GM12878 (cell line): ENCODE measurements around the gene LVRN. TPM values are rescaled to one million over a fixed set of nuclear protein-coding genes. Genes with fewer than 3 reads are reported as not detected.

Experiments
- ATAC-seq: fragments of 200-7000 bp; cut with Tn5 transposase; 3 replicates; pipeline ENCODE4 v1.9.1; 2020; ENCODE audit warnings: mild to moderate bottlenecking, moderate library complexity
- BruUV-seq: library from RNA; stranded (reverse); fragments of 400-500 nt; replicated peaks from 2 replicates; lab custom pipeline; 2021; lab: Mats Ljungman, UMichigan
- CTCF ChIA-PET: fragments of 300-600 bp; sonication (Branson Sonifier 250); formaldehyde crosslinking; extraction: SDS; loops from one replicate; lab custom pipeline; 2021; ENCODE audit warnings: inconsistent platforms; lab: Yijun Ruan, JAX
- POLR2A ChIA-PET: fragments of 350-600 bp; formaldehyde crosslinking; extraction: SDS; loops from one replicate; lab custom pipeline; 2021; ENCODE audit warnings: inconsistent platforms; lab: Charles Lee
- RAD21 ChIA-PET: fragments of 300-600 bp; sonication (Branson Sonifier 250); formaldehyde crosslinking; loops from one replicate; lab custom pipeline; 2023; ENCODE audit warnings: antibody characterized with exemption; ENCODE audit not compliant: unreplicated experiment; lab: Charles Lee
- SMC1A ChIA-PET: fragments of 300-600 bp; sonication (Branson Sonifier 250); formaldehyde crosslinking; loops from one replicate; lab custom pipeline; 2023; ENCODE audit not compliant: unreplicated experiment, uncharacterized antibody; lab: Charles Lee
- DNase-seq: peaks from one replicate; pipeline ENCODE4 v3.0.0-alpha.2; 2011; ENCODE audit warnings: low read depth, low spot score
- FAIRE-seq: peaks from 3 replicates; lab custom pipeline; 2011; peaks lifted over from hg19 to GRCh38; lab: Jason Lieb, UNC
- H2AFZ ChIP-seq: 2 replicates; pipeline ENCODE4 v1.6.0; 2011; ENCODE audit warnings: low read depth, low read length, control low read depth; ENCODE audit not compliant: control insufficient read depth
- H3K27ac ChIP-seq: 2 replicates; pipeline ENCODE4 v1.5.1; 2011; ENCODE audit warnings: control low read depth; ENCODE audit not compliant: control insufficient read depth, insufficient read depth
- H3K27me3 ChIP-seq, 2 experiments: replicated peaks in 1 of 2; 2 replicates each; pipeline versions ENCODE4 v1.6.0 to v1.6.1; 2011; ENCODE audit warnings: low read length in 1 of 2; ENCODE audit not compliant: control insufficient read depth in 2 of 2, insufficient read depth in 2 of 2
- H3K36me3 ChIP-seq, 2 experiments: 2 replicates each; pipeline ENCODE4 v1.5.1; 2011; ENCODE audit warnings: low read length in 1 of 2; ENCODE audit not compliant: control insufficient read depth in 2 of 2, insufficient read depth in 2 of 2
- H3K4me1 ChIP-seq: 2 replicates; pipeline ENCODE4 v1.6.1; 2011; ENCODE audit warnings: mild to moderate bottlenecking, low read length, moderate library complexity, mixed read lengths; ENCODE audit not compliant: control insufficient read depth, insufficient read depth
- H3K4me2 ChIP-seq: 2 replicates; pipeline ENCODE4 v1.6.0; 2011; ENCODE audit warnings: control low read depth; ENCODE audit not compliant: control insufficient read depth, insufficient read depth
- H3K4me3 ChIP-seq: fragments of 200-600 bp; sonication (generic); 2 replicates; pipeline ENCODE4 v1.5.1; 2016
- H3K79me2 ChIP-seq: 2 replicates; pipeline ENCODE4 v1.6.0; 2011; ENCODE audit warnings: low read length; ENCODE audit not compliant: control insufficient read depth, insufficient read depth
- H3K9ac ChIP-seq: 2 replicates; pipeline ENCODE4 v1.8.0; 2011; ENCODE audit warnings: low read length, control low read depth, mixed read lengths; ENCODE audit not compliant: control insufficient read depth, insufficient read depth
- H3K9me3 ChIP-seq: replicated peaks from 3 replicates; pipeline ENCODE4 v1.5.1; 2011; ENCODE audit warnings: mild to moderate bottlenecking, low read length; ENCODE audit not compliant: control insufficient read depth, insufficient read depth
- H4K20me1 ChIP-seq: 2 replicates; pipeline ENCODE4 v1.6.0; 2011; ENCODE audit not compliant: control insufficient read depth, insufficient read depth
- BACH1 ChIP-seq: fragments of 450-650 bp; IDR thresholded peaks from 2 replicates; pipeline ENCODE4 v1.6.1; 2017; ENCODE audit warnings: mild to moderate bottlenecking, borderline replicate concordance
- BCL11A ChIP-seq: IDR thresholded peaks from 2 replicates; pipeline ENCODE4 v1.6.1; 2011; ENCODE audit warnings: low read depth, low read length
- BRCA1 ChIP-seq: IDR thresholded peaks from 2 replicates; pipeline ENCODE4 v1.6.1; 2011; ENCODE audit warnings: low read depth, low read length, improper control_type of control experiment
- FOXK2 ChIP-seq: fragments of 450-650 bp; IDR thresholded peaks from 2 replicates; pipeline ENCODE4 v1.6.1; 2017; ENCODE audit warnings: mild to moderate bottlenecking, moderate library complexity
- MYB ChIP-seq: fragments of 150-350 bp; IDR thresholded peaks from 2 replicates; pipeline ENCODE4 v1.6.1; 2014; ENCODE audit warnings: mild to moderate bottlenecking, low read depth, low read length, borderline replicate concordance
- SREBF2 ChIP-seq: IDR thresholded peaks from 2 replicates; pipeline ENCODE4 v1.6.1; 2012; ENCODE audit warnings: mild to moderate bottlenecking, low read length
- TAF1 ChIP-seq: IDR thresholded peaks from 2 replicates; pipeline ENCODE4 v1.6.1; 2011; ENCODE audit warnings: mild to moderate bottlenecking, low read depth, low read length, borderline replicate concordance
- WGBS: methylation state at CpG from one replicate; pipeline ENCODE4 v1.1.6; 2016; ENCODE audit warnings: low lambda C conversion rate; ENCODE audit not compliant: insufficient replicate concordance, insufficient coverage; ENCODE audit errors: missing lambda C conversion rate; 5-methylcytosine and 5-hydroxymethylcytosine counted together
- in situ Hi-C: fragments of 300-500 bp; cut with MboI; formaldehyde crosslinking; loops from 9 replicates; pipeline ENCODE4 v1.14.3; 2018; ENCODE audit warnings: mixed read lengths
- intact Hi-C: fragments of 100-400 bp; cut with micrococcal nuclease; formaldehyde crosslinking; loops from one replicate; pipeline ENCODE4 v1.14.2; 2022; ENCODE audit not compliant: unreplicated experiment
- polyA plus RNA-seq, 11 experiments: library from polyadenylated mRNA; depleted of rRNA in 4 of 11; unstranded in 6 of 11; stranded (reverse) in 5 of 11; fragments of >200 nt; fragmentation: Nextera tagmentation in 4 of 11; fragmentation: Illumina TruSeq in 1 of 11; extraction: Ambion mirVana in 4 of 11; extraction: Trizol in 1 of 11; gene quantifications; 1 replicate in 1 of 11; 2 replicates in 10 of 11; pipeline versions ENCODE4 v1.2.1 to v1.2.3, GENCODE V29; 2011 to 2016; ENCODE audit warnings: inconsistent platforms in 2 of 11, missing spikeins in 2 of 11, low read depth in 1 of 11
- total RNA-seq, 4 experiments: library from RNA; depleted of rRNA in 3 of 4; stranded (reverse); fragments of >200 nt in 3 of 4; fragmentation: Illumina TruSeq in 1 of 4; extraction: Trizol in 1 of 4; gene quantifications; 2 replicates each; pipeline versions ENCODE4 v1.2.1 to v1.2.3, GENCODE V29; 2013 to 2021
- TF ChIP-seq, protein P1 (sequence below): fragments of 450-650 bp; IDR thresholded peaks from 2 replicates; pipeline ENCODE4 v1.6.1; 2017; ENCODE audit warnings: mild to moderate bottlenecking, moderate library complexity
- TF ChIP-seq, protein P2 (sequence below): fragments of 450-650 bp; IDR thresholded peaks from 2 replicates; pipeline ENCODE4 v1.6.1; 2018; ENCODE audit warnings: mild to moderate bottlenecking, low read depth, moderate library complexity; ENCODE audit not compliant: partially characterized antibody
- TF ChIP-seq, protein P3 (sequence below): IDR thresholded peaks from 2 replicates; pipeline ENCODE4 v1.6.1; 2011; ENCODE audit warnings: borderline replicate concordance, low read depth, mild to moderate bottlenecking, moderate library complexity, low read length; ENCODE audit not compliant: insufficient read depth, poor library complexity, severe bottlenecking
- TF ChIP-seq, protein P4 (sequence below): IDR thresholded peaks from 2 replicates; pipeline ENCODE4 v1.6.1; 2012; ENCODE audit warnings: low read depth, low read length, improper control_type of control experiment

The LVRN gene
- total and polyA plus RNA-seq, 10 of the 15 experiments (the other 5 are each of a cell fraction or from before 2014, with no cell fraction given): 0.04 to 0.87 (median 0.11) TPM; not detected in 4

DNA sequence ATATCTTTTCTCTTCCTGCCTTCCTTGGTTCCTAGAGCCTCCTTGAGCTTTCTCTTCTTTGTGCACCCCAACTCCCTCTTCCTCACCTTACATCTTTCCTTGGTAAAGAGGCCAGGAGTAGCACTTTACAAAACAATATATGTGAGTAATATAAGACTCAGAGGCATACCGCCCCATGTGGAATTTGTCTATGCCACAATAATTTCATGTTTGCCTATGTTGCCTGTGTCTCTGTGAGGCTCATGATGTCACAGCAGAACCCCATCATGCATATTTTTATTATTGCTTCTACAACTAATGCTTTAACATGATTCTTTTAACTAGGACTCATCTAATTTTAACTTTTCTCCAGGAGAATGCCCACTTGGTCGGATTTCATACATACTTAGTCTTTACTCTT lies 15.0 kb upstream of the LVRN start (continued):
- TF ChIP-seq, protein P1, sequence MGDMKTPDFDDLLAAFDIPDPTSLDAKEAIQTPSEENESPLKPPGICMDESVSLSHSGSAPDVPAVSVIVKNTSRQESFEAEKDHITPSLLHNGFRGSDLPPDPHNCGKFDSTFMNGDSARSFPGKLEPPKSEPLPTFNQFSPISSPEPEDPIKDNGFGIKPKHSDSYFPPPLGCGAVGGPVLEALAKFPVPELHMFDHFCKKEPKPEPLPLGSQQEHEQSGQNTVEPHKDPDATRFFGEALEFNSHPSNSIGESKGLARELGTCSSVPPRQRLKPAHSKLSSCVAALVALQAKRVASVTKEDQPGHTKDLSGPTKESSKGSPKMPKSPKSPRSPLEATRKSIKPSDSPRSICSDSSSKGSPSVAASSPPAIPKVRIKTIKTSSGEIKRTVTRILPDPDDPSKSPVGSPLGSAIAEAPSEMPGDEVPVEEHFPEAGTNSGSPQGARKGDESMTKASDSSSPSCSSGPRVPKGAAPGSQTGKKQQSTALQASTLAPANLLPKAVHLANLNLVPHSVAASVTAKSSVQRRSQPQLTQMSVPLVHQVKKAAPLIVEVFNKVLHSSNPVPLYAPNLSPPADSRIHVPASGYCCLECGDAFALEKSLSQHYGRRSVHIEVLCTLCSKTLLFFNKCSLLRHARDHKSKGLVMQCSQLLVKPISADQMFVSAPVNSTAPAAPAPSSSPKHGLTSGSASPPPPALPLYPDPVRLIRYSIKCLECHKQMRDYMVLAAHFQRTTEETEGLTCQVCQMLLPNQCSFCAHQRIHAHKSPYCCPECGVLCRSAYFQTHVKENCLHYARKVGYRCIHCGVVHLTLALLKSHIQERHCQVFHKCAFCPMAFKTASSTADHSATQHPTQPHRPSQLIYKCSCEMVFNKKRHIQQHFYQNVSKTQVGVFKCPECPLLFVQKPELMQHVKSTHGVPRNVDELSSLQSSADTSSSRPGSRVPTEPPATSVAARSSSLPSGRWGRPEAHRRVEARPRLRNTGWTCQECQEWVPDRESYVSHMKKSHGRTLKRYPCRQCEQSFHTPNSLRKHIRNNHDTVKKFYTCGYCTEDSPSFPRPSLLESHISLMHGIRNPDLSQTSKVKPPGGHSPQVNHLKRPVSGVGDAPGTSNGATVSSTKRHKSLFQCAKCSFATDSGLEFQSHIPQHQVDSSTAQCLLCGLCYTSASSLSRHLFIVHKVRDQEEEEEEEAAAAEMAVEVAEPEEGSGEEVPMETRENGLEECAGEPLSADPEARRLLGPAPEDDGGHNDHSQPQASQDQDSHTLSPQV: no peak
- TF ChIP-seq, protein P2, sequence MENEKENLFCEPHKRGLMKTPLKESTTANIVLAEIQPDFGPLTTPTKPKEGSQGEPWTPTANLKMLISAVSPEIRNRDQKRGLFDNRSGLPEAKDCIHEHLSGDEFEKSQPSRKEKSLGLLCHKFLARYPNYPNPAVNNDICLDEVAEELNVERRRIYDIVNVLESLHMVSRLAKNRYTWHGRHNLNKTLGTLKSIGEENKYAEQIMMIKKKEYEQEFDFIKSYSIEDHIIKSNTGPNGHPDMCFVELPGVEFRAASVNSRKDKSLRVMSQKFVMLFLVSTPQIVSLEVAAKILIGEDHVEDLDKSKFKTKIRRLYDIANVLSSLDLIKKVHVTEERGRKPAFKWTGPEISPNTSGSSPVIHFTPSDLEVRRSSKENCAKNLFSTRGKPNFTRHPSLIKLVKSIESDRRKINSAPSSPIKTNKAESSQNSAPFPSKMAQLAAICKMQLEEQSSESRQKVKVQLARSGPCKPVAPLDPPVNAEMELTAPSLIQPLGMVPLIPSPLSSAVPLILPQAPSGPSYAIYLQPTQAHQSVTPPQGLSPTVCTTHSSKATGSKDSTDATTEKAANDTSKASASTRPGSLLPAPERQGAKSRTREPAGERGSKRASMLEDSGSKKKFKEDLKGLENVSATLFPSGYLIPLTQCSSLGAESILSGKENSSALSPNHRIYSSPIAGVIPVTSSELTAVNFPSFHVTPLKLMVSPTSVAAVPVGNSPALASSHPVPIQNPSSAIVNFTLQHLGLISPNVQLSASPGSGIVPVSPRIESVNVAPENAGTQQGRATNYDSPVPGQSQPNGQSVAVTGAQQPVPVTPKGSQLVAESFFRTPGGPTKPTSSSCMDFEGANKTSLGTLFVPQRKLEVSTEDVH: no peak
- no peak for TF ChIP-seq SREBF2
- TF ChIP-seq, all 136 proteins: peak for 0

DNA sequence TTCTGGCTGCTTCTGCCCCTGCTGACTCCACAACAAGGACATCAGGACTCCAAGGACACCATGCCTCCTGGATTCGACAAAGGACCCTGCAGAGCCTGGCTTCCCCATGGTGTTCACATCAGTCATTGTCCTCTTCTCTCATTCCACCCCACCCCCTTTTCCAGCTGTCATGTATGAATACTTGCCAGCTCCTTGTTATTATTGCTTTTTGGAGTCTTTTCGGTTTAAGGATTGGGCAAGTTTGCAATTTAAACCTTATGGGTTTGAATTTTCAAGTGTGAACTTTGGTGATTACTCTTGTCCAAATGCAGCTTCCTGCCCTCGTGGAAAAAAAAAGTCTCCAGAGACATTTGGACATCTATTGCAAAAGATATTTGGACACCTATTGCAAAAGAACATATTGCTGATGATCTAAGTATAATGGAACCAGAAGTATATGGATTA lies 14.2 kb upstream of the LVRN start:
- Histone ChIP-seq H3K79me2 (no peaks in the 10 kb centered on the region), H3K9me3 (no peaks in the 10 kb centered on the region), H3K9ac (no peak overlapping the region), H3K4me1 (no peaks in the 10 kb centered on the region), H4K20me1 (no peaks in the 10 kb centered on the region), H3K4me2 (no peak overlapping the region), H3K4me3 (no peak overlapping the region), H3K27ac (no peak overlapping the region), H3K27me3 (no peaks in the 10 kb centered on the region; a peak in 1 of 4 replicates), H2AFZ (no peak overlapping the region), H3K36me3 (no peaks in the 10 kb centered on the region)
- ChIA-PET POLR2A (interaction anchor here (0.6 kb wide), 1 partner anchor 270 kb away, joined by 3 read pairs; no protein-coding TSS in a partner anchor), RAD21 (no interaction called here), CTCF (interaction anchor here (0.6 to 1.3 kb wide), 2 partner anchors 24 to 116 kb away, joined by 3 to 4 read pairs; no protein-coding TSS in a partner anchor), SMC1A (no interaction called here)
- WGBS: 30% methylated on average over 3 of the region's 3 CpGs
- DNase-seq (no peak), ATAC-seq (no peak), FAIRE-seq (no peak)
- intact Hi-C loops: no loop called here
- BruUV-seq: no TSS peak
- in situ Hi-C loops: no loop called here
- TF ChIP-seq, protein P3, sequence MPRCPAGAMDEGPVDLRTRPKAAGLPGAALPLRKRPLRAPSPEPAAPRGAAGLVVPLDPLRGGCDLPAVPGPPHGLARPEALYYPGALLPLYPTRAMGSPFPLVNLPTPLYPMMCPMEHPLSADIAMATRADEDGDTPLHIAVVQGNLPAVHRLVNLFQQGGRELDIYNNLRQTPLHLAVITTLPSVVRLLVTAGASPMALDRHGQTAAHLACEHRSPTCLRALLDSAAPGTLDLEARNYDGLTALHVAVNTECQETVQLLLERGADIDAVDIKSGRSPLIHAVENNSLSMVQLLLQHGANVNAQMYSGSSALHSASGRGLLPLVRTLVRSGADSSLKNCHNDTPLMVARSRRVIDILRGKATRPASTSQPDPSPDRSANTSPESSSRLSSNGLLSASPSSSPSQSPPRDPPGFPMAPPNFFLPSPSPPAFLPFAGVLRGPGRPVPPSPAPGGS: no peak
- TF ChIP-seq BRCA1 (no peak), FOXK2 (no peak), BCL11A (no peak), BACH1 (no peak), MYB (no peak), TAF1 (no peak)
- TF ChIP-seq, protein P4, sequence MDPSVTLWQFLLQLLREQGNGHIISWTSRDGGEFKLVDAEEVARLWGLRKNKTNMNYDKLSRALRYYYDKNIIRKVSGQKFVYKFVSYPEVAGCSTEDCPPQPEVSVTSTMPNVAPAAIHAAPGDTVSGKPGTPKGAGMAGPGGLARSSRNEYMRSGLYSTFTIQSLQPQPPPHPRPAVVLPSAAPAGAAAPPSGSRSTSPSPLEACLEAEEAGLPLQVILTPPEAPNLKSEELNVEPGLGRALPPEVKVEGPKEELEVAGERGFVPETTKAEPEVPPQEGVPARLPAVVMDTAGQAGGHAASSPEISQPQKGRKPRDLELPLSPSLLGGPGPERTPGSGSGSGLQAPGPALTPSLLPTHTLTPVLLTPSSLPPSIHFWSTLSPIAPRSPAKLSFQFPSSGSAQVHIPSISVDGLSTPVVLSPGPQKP: no peak
